Endodermal cell (in vitro differentiated cells): ENCODE measurements around the gene SMARCA4. TPM values are rescaled to one million over a fixed set of nuclear protein-coding genes. Genes with fewer than 3 reads are reported as not detected.

Experiments used
- DNase-seq: peaks from one replicate; pipeline ENCODE4 v3.0.0-alpha.2; 2017
- H3K27ac ChIP-seq: 2 replicates; pipeline ENCODE4 v1.5.1; 2013; ENCODE audit warnings: mild to moderate bottlenecking, low read depth, low read length, moderate library complexity
- H3K27me3 ChIP-seq: 2 replicates; pipeline ENCODE4 v1.6.1; 2013; ENCODE audit warnings: mild to moderate bottlenecking, low read length, moderate library complexity; ENCODE audit not compliant: insufficient read depth, control insufficient read depth, poor library complexity, severe bottlenecking
- H3K36me3 ChIP-seq: 2 replicates; pipeline ENCODE4 v1.7.0; 2013; ENCODE audit warnings: mild to moderate bottlenecking, low read length, moderate library complexity; ENCODE audit not compliant: control insufficient read depth, insufficient read depth
- H3K4me1 ChIP-seq: one replicate; pipeline ENCODE4 v1.7.0; 2013; ENCODE audit warnings: low read length; ENCODE audit not compliant: control insufficient read depth, insufficient read depth
- H3K4me3 ChIP-seq: 2 replicates; pipeline ENCODE4 v1.5.1; 2013; ENCODE audit warnings: mild to moderate bottlenecking, low read length, moderate library complexity
- H3K9ac ChIP-seq: 2 replicates; pipeline ENCODE4 v1.6.1; 2013; ENCODE audit warnings: mild to moderate bottlenecking, low read length, moderate library complexity; ENCODE audit not compliant: poor library complexity, severe bottlenecking; ENCODE audit errors: extremely low read depth
- H3K9me3 ChIP-seq: 2 replicates; pipeline ENCODE4 v1.6.1; 2013; ENCODE audit warnings: mild to moderate bottlenecking, low read length, moderate library complexity; ENCODE audit not compliant: control insufficient read depth
- H3K27ac Mint-ChIP-seq: 2 replicates; pipeline ENCODE4 v1.8.0; 2020; ENCODE audit warnings: mixed read lengths
- H3K27me3 Mint-ChIP-seq: 2 replicates; pipeline ENCODE4 v1.8.0; 2021; ENCODE audit warnings: mild to moderate bottlenecking, mixed read lengths; ENCODE audit not compliant: insufficient read depth
- H3K36me3 Mint-ChIP-seq: 2 replicates; pipeline ENCODE4 v1.8.0; 2020; ENCODE audit warnings: low read depth, mixed read lengths
- H3K4me1 Mint-ChIP-seq: 2 replicates; pipeline ENCODE4 v1.8.0; 2020; ENCODE audit warnings: mixed read lengths
- H3K4me3 Mint-ChIP-seq: 2 replicates; pipeline ENCODE4 v1.8.0; 2020; ENCODE audit warnings: mild to moderate bottlenecking, moderate library complexity, mixed read lengths
- H3K9me3 Mint-ChIP-seq: 2 replicates; pipeline ENCODE4 v1.8.0; 2020; ENCODE audit warnings: mild to moderate bottlenecking, mixed read lengths
- CTCF ChIP-seq: fragments of 200-600 bp; sonication (generic); conservative IDR thresholded peaks from 2 replicates; pipeline ENCODE4 v1.5.0; 2021; ENCODE audit warnings: antibody characterized with exemption, mild to moderate bottlenecking
- WGBS, 2 experiments: methylation state at CpG; one replicate each; pipeline versions ENCODE4 v1.1.5 to v1.1.7; 2013; ENCODE audit warnings: missing lambda C conversion rate in 2 of 2, mixed read lengths in 1 of 2; ENCODE audit not compliant: insufficient coverage in 1 of 2, insufficient read length in 1 of 2; 5-methylcytosine and 5-hydroxymethylcytosine counted together
- total RNA-seq, 2 donors: library from RNA; stranded (reverse); fragmentation: NEBNext Ultra II Directional in 1 of 2; extraction: Animal tissue kit (Norgen Biotek cat#: 25700) in 1 of 2; gene quantifications; 2 replicates in 1 of 2; 3 replicates in 1 of 2; pipeline ENCODE4 v1.2.1, GENCODE V29; 2021

Gene SMARCA4
- total RNA-seq, 2 donors from 2014 or later = 290 to 292 TPM

GRCh38 chr19:11111117-11111770, 150.4 kb downstream of the SMARCA4 start:
- peaks cover 88% of the 10 kb centered on the region for H3K36me3 ChIP-seq
- 94 to 96% methylated on average over 2 to 15 of the region's 15 CpGs for WGBS, 2 experiments

GRCh38 chr19:11111771-11112144, 150.9 kb downstream of the SMARCA4 start:
- no peak overlapping the region for H3K27ac Mint-ChIP-seq
- Histone ChIP-seq H3K4me1 (no peaks in the 10 kb centered on the region), H3K4me3 (no peak overlapping the region), H3K9me3 (no peaks in the 10 kb centered on the region), H3K27me3 (no peaks in the 10 kb centered on the region), H3K9ac (no peak overlapping the region), H3K27ac (no peak overlapping the region), H3K36me3 (peaks cover 88% of the 10 kb centered on the region)
- 93 to 94% methylated on average over 5 to 7 of the region's 8 CpGs for WGBS, 2 experiments
- H3K4me1 Mint-ChIP-seq = no peaks in the 10 kb centered on the region
- TF ChIP-seq CTCF = no peak
- no peaks in the 10 kb centered on the region for H3K9me3 Mint-ChIP-seq
- no peaks in the 10 kb centered on the region for H3K27me3 Mint-ChIP-seq
- peaks cover 77% of the 10 kb centered on the region for H3K36me3 Mint-ChIP-seq
- DNase-seq = no peak
- H3K4me3 Mint-ChIP-seq = no peak overlapping the region

More at GRCh38 chr19:11111117-11111770, 150.4 kb downstream of the SMARCA4 start:
- DNase-seq = no peak
- Histone ChIP-seq H3K4me1 (no peaks in the 10 kb centered on the region), H3K4me3 (no peak overlapping the region), H3K9me3 (no peaks in the 10 kb centered on the region), H3K27ac (no peak overlapping the region), H3K9ac (no peak overlapping the region), H3K27me3 (no peaks in the 10 kb centered on the region)
- peak overlapping the region; percentile 21 for H3K27ac Mint-ChIP-seq
- no peak overlapping the region for H3K4me3 Mint-ChIP-seq
- H3K9me3 Mint-ChIP-seq = no peaks in the 10 kb centered on the region
- H3K27me3 Mint-ChIP-seq = no peaks in the 10 kb centered on the region
- H3K36me3 Mint-ChIP-seq = peaks cover 76% of the 10 kb centered on the region
- no peak for TF ChIP-seq CTCF
- H3K4me1 Mint-ChIP-seq = no peaks in the 10 kb centered on the region

Other genes with a start within 250 kb of the SMARCA4 start
- gene DNM2, start 243.0 kb upstream of the SMARCA4 start, total RNA-seq = 100 to 1,000 TPM; 118 to 136 TPM
- 10 to 100 TPM; 19.7 to 34.5 TPM for gene TMED1, start 124.8 kb upstream of the SMARCA4 start, total RNA-seq
- under 1 TPM in 1 of 2 donors, not detected in 1; 0.24 TPM for gene C19orf38, start 112.6 kb upstream of the SMARCA4 start, total RNA-seq
- 10 to 100 TPM; 80.6 to 86.6 TPM for gene CARM1, start 89.5 kb upstream of the SMARCA4 start, total RNA-seq
- gene YIPF2, start 32.4 kb upstream of the SMARCA4 start, total RNA-seq = 10 to 100 TPM; 55.6 to 62.6 TPM
- gene TIMM29, start 32.2 kb upstream of the SMARCA4 start, total RNA-seq = 10 to 100 TPM; 20.0 to 26.8 TPM
- 100 to 1,000 TPM in 1 of 2 donors, 10 to 100 TPM in 1; 61.0 to 101 TPM for gene LDLR, start 128.4 kb downstream of the SMARCA4 start, total RNA-seq
- 10 to 100 TPM; 35.4 to 50.0 TPM for gene SPC24, start 194.8 kb downstream of the SMARCA4 start, total RNA-seq
- gene KANK2, start 236.5 kb downstream of the SMARCA4 start, total RNA-seq = 10 to 100 TPM; 74.2 to 87.7 TPM